ENCODE results near the gene CERS6. TPM values are rescaled to one million over a fixed set of nuclear protein-coding genes. Genes with fewer than 3 reads are reported as not detected.

The CERS6 gene
- total and polyA plus RNA-seq, 10 of the 15 experiments (the other 5 are each of a cell fraction or from before 2014, with no cell fraction given), result 1.3 to 20.4 (median 14.1) TPM

DNA sequence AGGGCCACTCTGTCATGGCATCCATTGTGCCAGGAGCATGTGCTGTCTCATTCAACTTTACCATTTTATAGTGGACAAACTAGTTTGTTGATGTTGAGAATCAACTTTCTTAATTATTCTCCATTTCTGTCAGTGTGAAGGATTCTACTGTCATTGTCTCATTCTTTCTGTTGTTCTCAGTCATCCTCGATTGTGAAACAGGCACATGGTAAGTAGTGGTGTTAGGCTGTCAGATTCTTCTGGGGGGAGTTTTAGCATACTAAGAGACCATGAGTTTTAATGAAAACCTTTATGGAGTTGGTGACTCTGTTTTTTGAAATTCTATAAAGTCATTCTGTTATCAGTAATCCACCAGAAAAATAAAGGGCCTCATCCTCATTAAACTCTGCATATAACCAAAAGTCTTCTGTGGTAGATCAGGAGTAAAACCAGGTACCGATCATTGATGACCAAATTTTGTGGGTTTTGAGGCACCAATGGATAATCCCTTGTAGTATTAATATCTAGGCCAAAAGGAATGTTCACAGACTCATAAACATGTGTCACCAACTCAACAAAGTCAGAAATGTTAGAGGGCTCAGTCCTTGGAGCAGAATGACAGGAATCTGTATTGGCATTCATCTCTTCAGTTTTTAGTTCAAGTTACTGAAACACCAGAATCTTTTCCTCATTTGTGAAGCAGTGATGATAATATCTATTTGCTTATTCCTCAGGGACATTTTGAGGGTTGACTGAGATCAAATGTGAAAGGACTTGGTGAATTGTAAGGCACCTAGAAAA lies 73.2 kb downstream of the CERS6 start:
- no peaks in the 10 kb centered on the region; the same call in 1 of the 2 replicates for H4K20me1 ChIP-seq (ENCODE audit: control insufficient read depth, insufficient read depth)
- peaks cover under 1% of the 10 kb centered on the region; the same call in 2 of the 3 replicates for H3K9me3 ChIP-seq (replicated peaks; ENCODE audit: control insufficient read depth, insufficient read depth, low read length)
- DNase-seq (ENCODE audit: low read depth, low spot score) (no peak), FAIRE-seq (no peak), ATAC-seq (0 out of 3 replicates have a peak, but pooled peaks have one; percentile 7)
- H3K27ac ChIP-seq (ENCODE audit: control insufficient read depth, insufficient read depth), result peak overlapping the region; percentile 4; the same call in 1 of the 2 replicates
- in situ Hi-C loops (cut with MboI) (no loop called here), intact Hi-C loops (cut with micrococcal nuclease; ENCODE audit: unreplicated experiment) (no loop called here)
- no TSS peak for BruUV-seq (replicated peaks)
- TF ChIP-seq POU2F2 (IDR thresholded peaks at IDR 0.05; ENCODE audit: borderline replicate concordance, low read depth, low read length), result no peak
- TF ChIP-seq CREM (IDR thresholded peaks at IDR 0.05; ENCODE audit: low read depth), result no peak
- no peak for TF ChIP-seq CBX5 (IDR thresholded peaks at IDR 0.05; ENCODE audit: low read depth)
- TF ChIP-seq CBX3 (IDR thresholded peaks at IDR 0.05; ENCODE audit: borderline replicate concordance, low read depth), result no peak
- no peak for TF ChIP-seq ZSCAN29 (IDR thresholded peaks at IDR 0.05)
- no peak for TF ChIP-seq NFYA (IDR thresholded peaks at IDR 0.05; ENCODE audit: borderline replicate concordance, low read depth, low read length)
- H3K4me2 ChIP-seq (ENCODE audit: control insufficient read depth, insufficient read depth), result no peak overlapping the region
- H3K27me3 ChIP-seq (replicated peaks in 1 of 2; ENCODE audit: control insufficient read depth in 2 of 2, insufficient read depth in 2 of 2, low read length in 1 of 2), result no peaks in the 10 kb centered on the region
- H3K36me3 ChIP-seq (ENCODE audit: control insufficient read depth in 2 of 2, insufficient read depth in 2 of 2, low read length in 1 of 2), result no peaks in the 10 kb centered on the region
- SMC1A ChIA-PET (ENCODE audit: uncharacterized antibody, unreplicated experiment), result interaction anchor here (0.6 kb wide), 1 partner anchor 177 kb away, joined by 3 read pairs; no protein-coding TSS in a partner anchor
- CTCF ChIA-PET, result no interaction called here
- peaks cover 60% of the 10 kb centered on the region for H3K79me2 ChIP-seq (ENCODE audit: control insufficient read depth, insufficient read depth, low read length)
- H3K9ac ChIP-seq (ENCODE audit: control insufficient read depth, insufficient read depth, low read length), result no peak overlapping the region
- 40% methylated on average over 2 of the region's 2 CpGs for WGBS (ENCODE audit: insufficient coverage, insufficient replicate concordance, low lambda C conversion rate, missing lambda C conversion rate)
- no peak overlapping the region for H2AFZ ChIP-seq (ENCODE audit: control insufficient read depth, low read depth, low read length)
- RAD21 ChIA-PET (ENCODE audit: unreplicated experiment), result no interaction called here
- POLR2A ChIA-PET, result no interaction called here
- no peak overlapping the region for H3K4me3 ChIP-seq
- peaks cover 29% of the 10 kb centered on the region for H3K4me1 ChIP-seq (ENCODE audit: control insufficient read depth, insufficient read depth, low read length)

All from GM12878 (cell line).